ENCODE measurements around the gene NT5M. TPM values are rescaled to one million over a fixed set of nuclear protein-coding genes. Genes with fewer than 3 reads are reported as not detected.

Gene NT5M
- total and polyA plus RNA-seq, 9 of the 15 experiments (the other 6 are each of a cell fraction or from before 2014, with no cell fraction given), result 0.24 to 10.1 (median 3.4) TPM

DNA sequence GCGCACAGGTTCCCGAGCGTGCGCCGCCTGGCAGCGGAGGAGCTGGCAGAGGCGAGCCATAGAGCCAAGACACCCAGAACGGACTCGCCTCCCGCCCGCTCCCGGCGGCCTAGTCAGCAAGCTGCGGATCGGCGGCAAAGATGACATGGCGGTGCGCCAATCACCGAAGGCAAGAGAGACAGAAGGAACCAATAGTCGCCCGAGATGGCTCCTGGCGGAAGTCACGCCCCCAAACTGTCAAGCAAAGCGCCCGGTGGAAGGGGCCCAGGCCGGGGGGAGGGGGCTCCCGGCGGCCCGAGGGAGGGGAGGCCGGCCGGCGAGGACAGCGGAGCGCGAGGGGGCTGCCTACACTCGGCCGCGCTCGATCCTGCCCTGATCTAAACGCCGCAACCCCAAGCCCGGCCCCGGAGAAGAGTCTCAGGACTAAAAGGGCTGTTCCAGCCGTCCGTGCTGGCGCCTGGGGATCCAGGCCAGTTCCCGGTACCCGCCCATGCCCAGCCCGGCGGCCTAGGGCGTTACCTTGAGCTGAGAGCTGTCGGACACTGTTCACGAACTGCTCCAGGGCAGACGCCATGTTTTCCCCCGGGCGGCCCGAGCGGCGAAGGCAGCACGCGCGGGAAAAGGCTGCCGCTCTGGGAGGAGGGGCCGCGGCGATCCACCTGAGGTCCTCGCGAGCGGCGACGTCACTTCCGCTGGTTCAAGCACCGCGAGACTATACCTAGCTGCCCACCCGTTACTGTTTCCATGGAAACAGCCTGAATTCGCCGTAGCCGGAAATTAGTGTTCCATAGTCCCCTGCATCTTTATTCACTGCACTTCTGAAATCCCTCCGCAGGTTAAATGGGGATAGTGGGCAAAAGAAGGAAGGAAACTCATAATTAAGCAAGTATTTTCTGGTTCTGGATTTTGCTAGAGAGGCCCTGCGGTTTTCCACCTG, 22.3 kb upstream of the NT5M start, which contains the start of gene COPS3 (continued):
- TF ChIP-seq, protein P1, sequence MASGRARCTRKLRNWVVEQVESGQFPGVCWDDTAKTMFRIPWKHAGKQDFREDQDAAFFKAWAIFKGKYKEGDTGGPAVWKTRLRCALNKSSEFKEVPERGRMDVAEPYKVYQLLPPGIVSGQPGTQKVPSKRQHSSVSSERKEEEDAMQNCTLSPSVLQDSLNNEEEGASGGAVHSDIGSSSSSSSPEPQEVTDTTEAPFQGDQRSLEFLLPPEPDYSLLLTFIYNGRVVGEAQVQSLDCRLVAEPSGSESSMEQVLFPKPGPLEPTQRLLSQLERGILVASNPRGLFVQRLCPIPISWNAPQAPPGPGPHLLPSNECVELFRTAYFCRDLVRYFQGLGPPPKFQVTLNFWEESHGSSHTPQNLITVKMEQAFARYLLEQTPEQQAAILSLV (tag; IDR thresholded peaks at IDR 0.05), result no peak
- TF ChIP-seq SMARCA5 (IDR thresholded peaks at IDR 0.05) (no peak), MYC (IDR thresholded peaks at IDR 0.05; ENCODE audit: low read depth, low read length) (peak; percentile 79), MYC (CRISPR knock-in tag; IDR thresholded peaks at IDR 0.05; ENCODE audit: borderline replicate concordance, low read depth) (no peak), NFE2 (IDR thresholded peaks at IDR 0.05; ENCODE audit: low read depth) (0 out of 2 replicates have a peak, but pooled peaks have one; percentile 20), ZNF695 (CRISPR knock-in tag; IDR thresholded peaks at IDR 0.05) (no peak), GABPA (tag; conservative IDR thresholded peaks at IDR 0.05; ENCODE audit: low read depth) (peak; percentile 93), HDAC2 (IDR thresholded peaks at IDR 0.05) (peak; percentile 36; the same call in 1 of the 2 replicates), NFIX (CRISPR knock-in tag; IDR thresholded peaks at IDR 0.05; ENCODE audit: low read depth) (no peak), POLR2AphosphoS5 (IDR thresholded peaks at IDR 0.05; ENCODE audit: control insufficient read depth, insufficient read depth, low read depth, low read length) (peak; percentile 80), HCFC1 (IDR thresholded peaks at IDR 0.05; ENCODE audit: low read depth, low read length) (peak; percentile 46; the same call in 1 of the 2 replicates), NR2C1 (IDR thresholded peaks at IDR 0.05) (no peak), NR2C1 (tag; IDR thresholded peaks at IDR 0.05) (no peak), RBM22 (IDR thresholded peaks at IDR 0.05; ENCODE audit: low read depth, low read length, poor library complexity, severe bottlenecking) (no peak), ZFX (CRISPR knock-in tag; IDR thresholded peaks at IDR 0.05) (peak; percentile 86)
- TF ChIP-seq, protein P2, sequence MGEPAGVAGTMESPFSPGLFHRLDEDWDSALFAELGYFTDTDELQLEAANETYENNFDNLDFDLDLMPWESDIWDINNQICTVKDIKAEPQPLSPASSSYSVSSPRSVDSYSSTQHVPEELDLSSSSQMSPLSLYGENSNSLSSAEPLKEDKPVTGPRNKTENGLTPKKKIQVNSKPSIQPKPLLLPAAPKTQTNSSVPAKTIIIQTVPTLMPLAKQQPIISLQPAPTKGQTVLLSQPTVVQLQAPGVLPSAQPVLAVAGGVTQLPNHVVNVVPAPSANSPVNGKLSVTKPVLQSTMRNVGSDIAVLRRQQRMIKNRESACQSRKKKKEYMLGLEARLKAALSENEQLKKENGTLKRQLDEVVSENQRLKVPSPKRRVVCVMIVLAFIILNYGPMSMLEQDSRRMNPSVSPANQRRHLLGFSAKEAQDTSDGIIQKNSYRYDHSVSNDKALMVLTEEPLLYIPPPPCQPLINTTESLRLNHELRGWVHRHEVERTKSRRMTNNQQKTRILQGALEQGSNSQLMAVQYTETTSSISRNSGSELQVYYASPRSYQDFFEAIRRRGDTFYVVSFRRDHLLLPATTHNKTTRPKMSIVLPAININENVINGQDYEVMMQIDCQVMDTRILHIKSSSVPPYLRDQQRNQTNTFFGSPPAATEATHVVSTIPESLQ (CRISPR knock-in tag; IDR thresholded peaks at IDR 0.05), result peak; percentile 32; the same call in 1 of the 2 replicates
- TF ChIP-seq, protein P3, sequence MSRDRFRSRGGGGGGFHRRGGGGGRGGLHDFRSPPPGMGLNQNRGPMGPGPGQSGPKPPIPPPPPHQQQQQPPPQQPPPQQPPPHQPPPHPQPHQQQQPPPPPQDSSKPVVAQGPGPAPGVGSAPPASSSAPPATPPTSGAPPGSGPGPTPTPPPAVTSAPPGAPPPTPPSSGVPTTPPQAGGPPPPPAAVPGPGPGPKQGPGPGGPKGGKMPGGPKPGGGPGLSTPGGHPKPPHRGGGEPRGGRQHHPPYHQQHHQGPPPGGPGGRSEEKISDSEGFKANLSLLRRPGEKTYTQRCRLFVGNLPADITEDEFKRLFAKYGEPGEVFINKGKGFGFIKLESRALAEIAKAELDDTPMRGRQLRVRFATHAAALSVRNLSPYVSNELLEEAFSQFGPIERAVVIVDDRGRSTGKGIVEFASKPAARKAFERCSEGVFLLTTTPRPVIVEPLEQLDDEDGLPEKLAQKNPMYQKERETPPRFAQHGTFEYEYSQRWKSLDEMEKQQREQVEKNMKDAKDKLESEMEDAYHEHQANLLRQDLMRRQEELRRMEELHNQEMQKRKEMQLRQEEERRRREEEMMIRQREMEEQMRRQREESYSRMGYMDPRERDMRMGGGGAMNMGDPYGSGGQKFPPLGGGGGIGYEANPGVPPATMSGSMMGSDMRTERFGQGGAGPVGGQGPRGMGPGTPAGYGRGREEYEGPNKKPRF (IDR thresholded peaks at IDR 0.05; ENCODE audit: low read depth, low read length), result no peak
- TF ChIP-seq, protein P4, sequence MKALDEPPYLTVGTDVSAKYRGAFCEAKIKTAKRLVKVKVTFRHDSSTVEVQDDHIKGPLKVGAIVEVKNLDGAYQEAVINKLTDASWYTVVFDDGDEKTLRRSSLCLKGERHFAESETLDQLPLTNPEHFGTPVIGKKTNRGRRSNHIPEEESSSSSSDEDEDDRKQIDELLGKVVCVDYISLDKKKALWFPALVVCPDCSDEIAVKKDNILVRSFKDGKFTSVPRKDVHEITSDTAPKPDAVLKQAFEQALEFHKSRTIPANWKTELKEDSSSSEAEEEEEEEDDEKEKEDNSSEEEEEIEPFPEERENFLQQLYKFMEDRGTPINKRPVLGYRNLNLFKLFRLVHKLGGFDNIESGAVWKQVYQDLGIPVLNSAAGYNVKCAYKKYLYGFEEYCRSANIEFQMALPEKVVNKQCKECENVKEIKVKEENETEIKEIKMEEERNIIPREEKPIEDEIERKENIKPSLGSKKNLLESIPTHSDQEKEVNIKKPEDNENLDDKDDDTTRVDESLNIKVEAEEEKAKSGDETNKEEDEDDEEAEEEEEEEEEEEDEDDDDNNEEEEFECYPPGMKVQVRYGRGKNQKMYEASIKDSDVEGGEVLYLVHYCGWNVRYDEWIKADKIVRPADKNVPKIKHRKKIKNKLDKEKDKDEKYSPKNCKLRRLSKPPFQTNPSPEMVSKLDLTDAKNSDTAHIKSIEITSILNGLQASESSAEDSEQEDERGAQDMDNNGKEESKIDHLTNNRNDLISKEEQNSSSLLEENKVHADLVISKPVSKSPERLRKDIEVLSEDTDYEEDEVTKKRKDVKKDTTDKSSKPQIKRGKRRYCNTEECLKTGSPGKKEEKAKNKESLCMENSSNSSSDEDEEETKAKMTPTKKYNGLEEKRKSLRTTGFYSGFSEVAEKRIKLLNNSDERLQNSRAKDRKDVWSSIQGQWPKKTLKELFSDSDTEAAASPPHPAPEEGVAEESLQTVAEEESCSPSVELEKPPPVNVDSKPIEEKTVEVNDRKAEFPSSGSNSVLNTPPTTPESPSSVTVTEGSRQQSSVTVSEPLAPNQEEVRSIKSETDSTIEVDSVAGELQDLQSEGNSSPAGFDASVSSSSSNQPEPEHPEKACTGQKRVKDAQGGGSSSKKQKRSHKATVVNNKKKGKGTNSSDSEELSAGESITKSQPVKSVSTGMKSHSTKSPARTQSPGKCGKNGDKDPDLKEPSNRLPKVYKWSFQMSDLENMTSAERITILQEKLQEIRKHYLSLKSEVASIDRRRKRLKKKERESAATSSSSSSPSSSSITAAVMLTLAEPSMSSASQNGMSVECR (CRISPR knock-in tag; IDR thresholded peaks at IDR 0.05), result peak; percentile 90

Measured in K562 (cell line).